Neuronal stem cell (in vitro differentiated cells): ENCODE measurements around the gene ADISSP.

Experiments
- DNase-seq: peaks from one replicate; pipeline ENCODE4 v3.0.0-alpha.2; 2013; ENCODE audit warnings: low spot score
- H2AFZ ChIP-seq: one replicate; pipeline ENCODE4 v1.6.1; 2013; ENCODE audit warnings: mild to moderate bottlenecking, low read length, inconsistent platforms
- H2AK5ac ChIP-seq: 2 replicates; pipeline ENCODE4 v1.6.1; 2013; ENCODE audit warnings: low read depth, mild to moderate bottlenecking, inconsistent platforms, low read length, moderate library complexity, mixed read lengths
- H2BK120ac ChIP-seq: 2 replicates; pipeline ENCODE4 v1.6.1; 2013; ENCODE audit warnings: low read depth, mild to moderate bottlenecking, inconsistent platforms, low read length, moderate library complexity, mixed read lengths
- H2BK12ac ChIP-seq: one replicate; pipeline ENCODE4 v1.6.1; 2013; ENCODE audit warnings: low read length, inconsistent platforms
- H2BK15ac ChIP-seq: 2 replicates; pipeline ENCODE4 v1.6.1; 2013; ENCODE audit warnings: mild to moderate bottlenecking, low read length, inconsistent platforms, mixed read lengths
- H2BK5ac ChIP-seq: one replicate; pipeline ENCODE4 v1.6.1; 2013; ENCODE audit warnings: inconsistent platforms, mild to moderate bottlenecking, low read length, moderate library complexity
- H3K14ac ChIP-seq: one replicate; pipeline ENCODE4 v1.6.1; 2013; ENCODE audit warnings: low read length, inconsistent platforms
- H3K18ac ChIP-seq: 2 replicates; pipeline ENCODE4 v1.6.1; 2013; ENCODE audit warnings: low read length, inconsistent platforms
- H3K23ac ChIP-seq: 2 replicates; pipeline ENCODE4 v1.6.1; 2013; ENCODE audit warnings: low read depth, mild to moderate bottlenecking, mixed read lengths, low read length, inconsistent platforms; ENCODE audit not compliant: poor library complexity
- H3K27ac ChIP-seq: replicated peaks from 3 replicates; pipeline ENCODE4 v1.5.1; 2013; ENCODE audit warnings: low read length, inconsistent platforms
- H3K27me3 ChIP-seq, 3 experiments: 2 replicates each; pipeline ENCODE4 v1.6.1; 2013; ENCODE audit warnings: low read length in 3 of 3, mild to moderate bottlenecking in 2 of 3, inconsistent platforms in 1 of 3, low read depth in 1 of 3, mixed read lengths in 1 of 3, moderate library complexity in 1 of 3; ENCODE audit not compliant: control insufficient read depth in 3 of 3, insufficient read depth in 3 of 3
- H3K36me3 ChIP-seq, 2 donors: replicated peaks in 1 of 2; 2 replicates each; pipeline ENCODE4 v1.6.1; 2013; ENCODE audit warnings: low read length in 2 of 2; ENCODE audit not compliant: control insufficient read depth in 2 of 2, insufficient read depth in 2 of 2
- H3K4ac ChIP-seq: 2 replicates; pipeline ENCODE4 v1.6.1; 2013; ENCODE audit warnings: inconsistent platforms, mild to moderate bottlenecking, low read length, moderate library complexity
- H3K4me1 ChIP-seq, 2 donors: 1 replicate in 1 of 2; 2 replicates in 1 of 2; pipeline ENCODE4 v1.6.1; 2013; ENCODE audit warnings: low read length in 2 of 2, low read depth in 1 of 2; ENCODE audit not compliant: control insufficient read depth in 2 of 2, insufficient read depth in 1 of 2
- H3K4me2 ChIP-seq: one replicate; pipeline ENCODE4 v1.6.1; 2013; ENCODE audit warnings: mild to moderate bottlenecking, low read length, inconsistent platforms; ENCODE audit not compliant: insufficient read depth, poor library complexity, severe bottlenecking
- H3K4me3 ChIP-seq, 2 donors: 2 replicates each; pipeline ENCODE4 v1.5.1; 2013; ENCODE audit warnings: low read length in 2 of 2, mild to moderate bottlenecking in 2 of 2, inconsistent platforms in 1 of 2, moderate library complexity in 1 of 2
- H3K79me1 ChIP-seq: one replicate; pipeline ENCODE4 v1.6.1; 2013; ENCODE audit warnings: low read depth, mild to moderate bottlenecking, inconsistent platforms, low read length, moderate library complexity
- H3K9ac ChIP-seq: one replicate; pipeline ENCODE4 v1.6.1; 2013; ENCODE audit warnings: mild to moderate bottlenecking, low read depth, low read length, inconsistent platforms; ENCODE audit not compliant: poor library complexity
- H3K9me3 ChIP-seq, 2 donors: replicated peaks in 1 of 2; 2 replicates each; pipeline versions ENCODE3 to v1.6.1; 2013; ENCODE audit warnings: low read length in 2 of 2, mild to moderate bottlenecking in 2 of 2, inconsistent platforms in 1 of 2, low read depth in 1 of 2, mixed read lengths in 1 of 2, moderate library complexity in 1 of 2; ENCODE audit not compliant: control insufficient read depth in 2 of 2, insufficient read depth in 1 of 2
- H4K8ac ChIP-seq: one replicate; pipeline ENCODE4 v1.6.1; 2013; ENCODE audit warnings: low read depth, mild to moderate bottlenecking, inconsistent platforms, low read length, moderate library complexity
- H4K91ac ChIP-seq: one replicate; pipeline ENCODE4 v1.6.1; 2013; ENCODE audit warnings: low read length, low read depth, mild to moderate bottlenecking, inconsistent platforms; ENCODE audit not compliant: poor library complexity
- WGBS, 2 donors: extraction: QIAGEN DNeasy Blood & Tissue Kit; methylation state at CpG; one replicate each; pipeline ENCODE4 v1.1.7; 2013; ENCODE audit warnings: missing lambda C conversion rate in 2 of 2, mixed read lengths in 1 of 2; ENCODE audit not compliant: insufficient read length in 2 of 2, insufficient replicate concordance in 1 of 2; ENCODE audit errors: extremely low coverage in 2 of 2; 5-methylcytosine and 5-hydroxymethylcytosine counted together

Gene ADISSP

DNA sequence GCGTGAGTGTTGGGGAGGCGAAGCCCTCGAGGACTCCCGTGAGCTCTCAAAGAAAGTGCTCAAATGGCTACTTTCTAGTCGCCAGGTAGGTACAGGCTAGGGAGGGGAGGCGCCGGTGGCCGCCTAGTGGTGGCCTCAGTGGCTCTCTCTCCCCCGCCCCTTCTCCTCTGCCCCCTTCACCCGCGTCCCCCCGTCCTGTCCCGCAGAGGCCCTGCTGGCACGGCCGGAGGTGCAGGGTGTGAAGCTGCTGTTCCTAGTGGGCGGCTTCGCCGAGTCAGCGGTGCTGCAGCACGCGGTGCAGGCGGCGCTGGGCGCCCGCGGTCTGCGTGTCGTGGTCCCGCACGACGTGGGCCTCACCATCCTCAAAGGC lies 16.3 kb downstream of the ADISSP start:
- no peak overlapping the region for H4K91ac ChIP-seq
- no peak overlapping the region for H2BK5ac ChIP-seq
- no peak for DNase-seq
- no peak overlapping the region for H2BK15ac ChIP-seq
- peak overlapping the region; percentile 82 for H3K9ac ChIP-seq
- H3K4ac ChIP-seq: no peak overlapping the region
- peak overlapping the region; percentile 66 for H3K23ac ChIP-seq
- peak overlapping the region; percentile 86 for H3K14ac ChIP-seq
- H3K79me1 ChIP-seq: no peaks in the 10 kb centered on the region
- no peak overlapping the region for H2BK12ac ChIP-seq
- no peak overlapping the region for H2AFZ ChIP-seq
- peak overlapping the region in 1 of 2 donors; percentile 72 for H3K4me3 ChIP-seq
- H3K27ac ChIP-seq: no peak overlapping the region
- H3K36me3 ChIP-seq: peaks cover 0 to 24% of the 10 kb centered on the region in 2 donors
- peak overlapping the region; percentile 71 for H3K18ac ChIP-seq
- H3K9me3 ChIP-seq: no peaks in the 10 kb centered on the region
- no peak overlapping the region for H2BK120ac ChIP-seq
- H4K8ac ChIP-seq: peak overlapping the region; percentile 50
- H3K4me2 ChIP-seq: peak overlapping the region; percentile 56
- H3K4me1 ChIP-seq: peaks cover 0 to 3% of the 10 kb centered on the region in 2 donors
- peak overlapping the region; percentile 82 for H2AK5ac ChIP-seq
- no CpG with 5 or more reads among the region's 31 CpGs for WGBS, 2 donors
- H3K27me3 ChIP-seq: peaks cover 5 to 54% (median 10%) of the 10 kb centered on the region in 3 experiments

DNA sequence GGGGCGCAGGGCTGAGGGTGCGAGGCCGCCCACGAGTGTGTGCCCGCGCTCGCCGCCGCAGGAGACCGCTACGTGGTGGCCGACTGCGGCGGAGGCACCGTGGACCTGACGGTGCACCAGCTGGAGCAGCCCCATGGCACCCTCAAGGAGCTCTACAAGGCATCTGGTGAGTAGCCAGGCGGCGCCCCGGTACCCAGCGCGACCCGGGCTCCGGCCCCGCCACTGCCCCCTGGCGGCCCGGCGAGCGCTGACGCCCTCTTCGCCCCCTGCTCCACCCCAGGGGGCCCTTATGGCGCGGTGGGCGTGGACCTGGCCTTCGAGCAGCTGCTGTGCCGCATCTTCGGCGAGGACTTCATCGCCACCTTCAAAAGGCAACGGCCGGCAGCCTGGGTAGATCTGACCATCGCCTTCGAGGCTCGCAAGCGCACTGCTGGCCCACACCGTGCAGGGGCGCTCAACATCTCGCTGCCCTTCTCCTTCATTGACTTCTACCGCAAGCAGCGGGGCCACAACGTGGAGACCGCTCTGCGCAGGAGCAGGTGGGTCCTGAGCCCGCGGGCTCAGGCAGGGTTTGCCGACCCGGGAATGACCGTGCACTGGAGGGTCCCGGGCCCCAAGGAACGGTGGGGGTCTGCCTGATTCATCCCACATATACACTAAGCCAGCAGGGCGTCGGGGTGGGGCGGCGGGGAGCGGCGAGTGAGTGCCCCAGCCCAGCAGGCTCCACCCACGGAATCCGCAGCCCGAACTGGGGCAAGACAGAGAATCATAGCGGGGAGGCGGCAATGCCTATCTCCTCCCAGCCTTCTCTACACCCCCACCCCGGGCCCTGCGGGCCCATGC lies 17.6 kb downstream of the ADISSP start:
- peaks cover 0 to 2% of the 10 kb centered on the region in 2 donors for H3K9me3 ChIP-seq
- H3K4me3 ChIP-seq: peak overlapping the region in 1 of 2 donors; percentile 37
- peak overlapping the region; percentile 94 for H3K18ac ChIP-seq
- no CpG with 5 or more reads among the region's 72 CpGs for WGBS, 2 donors
- H2AK5ac ChIP-seq: peak overlapping the region; percentile 66
- peaks cover 12 to 65% (median 13%) of the 10 kb centered on the region in 3 experiments for H3K27me3 ChIP-seq
- peak overlapping the region; percentile 93 for H4K8ac ChIP-seq
- no peak overlapping the region for H2BK5ac ChIP-seq
- no peak overlapping the region for H2BK12ac ChIP-seq
- H3K9ac ChIP-seq: peak overlapping the region; percentile 89
- no peaks in the 10 kb centered on the region for H3K79me1 ChIP-seq
- H3K36me3 ChIP-seq: peaks cover 0 to 11% of the 10 kb centered on the region in 2 donors
- H3K23ac ChIP-seq: peak overlapping the region; percentile 60
- no peak overlapping the region for H2AFZ ChIP-seq
- no peak overlapping the region for H2BK120ac ChIP-seq
- peaks cover 0 to 10% of the 10 kb centered on the region in 2 donors for H3K4me1 ChIP-seq
- H3K4ac ChIP-seq: peak overlapping the region; percentile 30
- H2BK15ac ChIP-seq: peak overlapping the region; percentile 77
- peak; percentile 64 for DNase-seq
- H3K14ac ChIP-seq: peak overlapping the region; percentile 9
- H3K4me2 ChIP-seq: peak overlapping the region; percentile 75
- no peak overlapping the region for H3K27ac ChIP-seq
- no peak overlapping the region for H4K91ac ChIP-seq

DNA sequence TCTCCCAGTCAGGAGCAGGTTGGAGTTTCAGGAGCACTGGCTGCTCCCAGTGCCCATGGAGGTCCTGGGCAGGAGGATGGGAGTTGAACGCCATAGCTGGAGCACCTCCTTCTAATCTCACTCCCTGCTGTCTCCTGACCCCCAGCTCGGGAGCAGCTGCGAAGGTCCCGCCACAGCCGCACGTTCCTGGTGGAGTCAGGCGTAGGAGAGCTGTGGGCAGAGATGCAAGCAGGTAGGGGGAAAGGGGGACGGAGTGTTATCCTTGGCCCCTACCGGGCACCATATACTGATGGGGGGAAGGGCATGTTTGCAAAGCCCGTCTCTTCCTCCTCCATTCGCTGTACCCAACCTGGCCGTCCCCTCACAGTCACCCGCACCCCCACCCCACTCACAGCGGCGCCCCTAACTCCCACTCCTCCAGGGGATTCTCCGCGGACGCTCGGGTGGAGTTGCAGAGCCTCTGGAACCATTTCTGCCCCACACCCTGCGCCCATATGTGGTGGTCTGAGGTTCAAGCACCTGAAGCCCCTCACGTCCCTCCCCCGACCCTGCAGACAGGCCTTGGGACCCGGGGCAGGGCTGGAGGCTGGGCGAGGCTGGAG lies 18.4 kb downstream of the ADISSP start:
- Histone ChIP-seq H3K79me1 (no peaks in the 10 kb centered on the region), H3K27me3 (peaks cover 12 to 73% (median 19%) of the 10 kb centered on the region in 3 experiments), H3K4me3 (no peak overlapping the region), H3K4ac (peak overlapping the region; percentile 30), H2BK5ac (no peak overlapping the region), H3K23ac (peak overlapping the region; percentile 52), H2BK120ac (no peak overlapping the region), H3K14ac (peak overlapping the region; percentile 9), H3K4me2 (peak overlapping the region; percentile 37), H2AFZ (no peak overlapping the region), H3K18ac (peak overlapping the region; percentile 94), H4K91ac (no peak overlapping the region), H3K36me3 (peaks cover 0 to 10% of the 10 kb centered on the region in 2 donors), H4K8ac (peak overlapping the region; percentile 93), H3K4me1 (peaks cover 0 to 10% of the 10 kb centered on the region in 2 donors), H2BK15ac (peak overlapping the region; percentile 77), H3K9me3 (peaks cover 0 to 2% of the 10 kb centered on the region in 2 donors), H3K27ac (no peak overlapping the region), H2AK5ac (peak overlapping the region; percentile 66), H3K9ac (peak overlapping the region; percentile 89), H2BK12ac (peak overlapping the region; percentile 30)
- no peak for DNase-seq
- WGBS, 2 donors: no CpG with 5 or more reads among the region's 24 CpGs

DNA sequence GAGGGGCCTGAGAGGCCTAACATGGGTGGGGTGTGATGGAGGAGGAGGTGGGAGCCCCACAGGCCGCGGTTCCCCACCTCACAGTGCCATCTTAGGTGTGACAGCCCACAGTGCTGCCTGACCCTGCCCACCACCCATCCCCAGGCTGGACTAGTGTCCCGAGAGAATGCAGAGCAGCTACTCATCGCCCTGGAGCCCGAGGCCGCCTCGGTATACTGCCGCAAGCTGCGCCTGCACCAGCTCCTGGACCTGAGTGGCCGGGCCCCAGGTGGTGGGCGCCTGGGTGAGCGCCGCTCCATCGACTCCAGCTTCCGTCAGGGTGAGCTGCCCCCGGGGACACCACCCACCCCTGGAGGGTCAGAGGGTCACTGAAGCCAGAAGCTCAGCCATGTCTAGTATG lies 19.5 kb downstream of the ADISSP start:
- no CpG with 5 or more reads among the region's 16 CpGs for WGBS, 2 donors
- Histone ChIP-seq H2AK5ac (peak overlapping the region; percentile 38), H3K23ac (no peak overlapping the region), H2BK15ac (no peak overlapping the region), H3K9me3 (peaks cover 0 to 2% of the 10 kb centered on the region in 2 donors), H3K4ac (no peak overlapping the region), H3K4me2 (no peak overlapping the region), H3K4me1 (peaks cover 0 to 10% of the 10 kb centered on the region in 2 donors), H2BK5ac (no peak overlapping the region), H4K8ac (peak overlapping the region; percentile 17), H3K36me3 (peaks cover 0 to 10% of the 10 kb centered on the region in 2 donors), H3K14ac (peak overlapping the region; percentile 91), H3K18ac (no peak overlapping the region), H2AFZ (no peak overlapping the region), H3K9ac (no peak overlapping the region), H3K27ac (no peak overlapping the region), H2BK120ac (no peak overlapping the region), H4K91ac (no peak overlapping the region), H3K4me3 (no peak overlapping the region), H3K27me3 (peaks cover 12 to 76% (median 27%) of the 10 kb centered on the region in 3 experiments), H3K79me1 (no peaks in the 10 kb centered on the region), H2BK12ac (no peak overlapping the region)
- DNase-seq: no peak
